SK-N-SH treated with all-trans-retinoic acid at 6 μM for 48 hours (cell line): ENCODE measurements around the gene ATG2A.

ENCODE experiments used
- ATAC-seq: fragments of 200-7000 bp; cut with Tn5 transposase; 3 replicates; pipeline ENCODE4 v1.9.1; 2020; ENCODE audit warnings: mild to moderate bottlenecking, moderate library complexity
- BACH2 ChIP-seq: fragments of 250-450 bp; sonication (Bioruptor Pico); IDR thresholded peaks from 2 replicates; pipeline ENCODE4 v1.9.0; 2021; ENCODE audit warnings: mild to moderate bottlenecking, borderline replicate concordance
- ESRRG ChIP-seq: fragments of 250-450 bp; sonication (Bioruptor Pico); IDR thresholded peaks from 2 replicates; pipeline ENCODE4 v1.6.1; 2021; ENCODE audit warnings: mild to moderate bottlenecking
- GLIS3 ChIP-seq: fragments of 250-450 bp; sonication (Bioruptor Pico); IDR thresholded peaks from 2 replicates; pipeline ENCODE4 v1.5.0; 2020; ENCODE audit warnings: mild to moderate bottlenecking, moderate library complexity
- ISL1 ChIP-seq: fragments of 250-450 bp; sonication (Bioruptor Pico); IDR thresholded peaks from 2 replicates; pipeline ENCODE4 v2.1.2; 2022; ENCODE audit warnings: mild to moderate bottlenecking, moderate library complexity
- OSR1 ChIP-seq: fragments of 250-450 bp; sonication (Bioruptor Pico); IDR thresholded peaks from 2 replicates; pipeline ENCODE4 v1.8.0; 2022; ENCODE audit warnings: moderate library complexity, mild to moderate bottlenecking, inconsistent platforms
- RARB ChIP-seq: fragments of 250-450 bp; sonication (Bioruptor Pico); IDR thresholded peaks from 2 replicates; pipeline ENCODE4 v1.8.0; 2021; ENCODE audit warnings: mild to moderate bottlenecking, moderate library complexity
- SNAI2 ChIP-seq: fragments of 250-450 bp; sonication (Bioruptor Pico); IDR thresholded peaks from 2 replicates; pipeline ENCODE4 v1.5.0; 2020; ENCODE audit warnings: mild to moderate bottlenecking, moderate library complexity
- TCF4 ChIP-seq: fragments of 250-450 bp; sonication (Bioruptor Pico); IDR thresholded peaks from 2 replicates; pipeline ENCODE4 v1.8.0; 2021; ENCODE audit warnings: mild to moderate bottlenecking, moderate library complexity, borderline replicate concordance
- TOX ChIP-seq: fragments of 250-450 bp; sonication (Bioruptor Pico); IDR thresholded peaks from 2 replicates; pipeline ENCODE4 v1.8.0; 2021; ENCODE audit warnings: mild to moderate bottlenecking, moderate library complexity, borderline replicate concordance
- ZC3H10 ChIP-seq: fragments of 250-450 bp; sonication (Bioruptor Pico); IDR thresholded peaks from 2 replicates; pipeline ENCODE4 v1.5.1; 2021; ENCODE audit warnings: mild to moderate bottlenecking, moderate library complexity
- ZFP3 ChIP-seq: fragments of 250-450 bp; sonication (Bioruptor Pico); IDR thresholded peaks from 2 replicates; pipeline ENCODE4 v1.5.0; 2020; ENCODE audit warnings: mild to moderate bottlenecking, moderate library complexity
- ZFP30 ChIP-seq: fragments of 450-650 bp; formaldehyde crosslinking; IDR thresholded peaks from 2 replicates; pipeline ENCODE4 v1.5.0; 2022; ENCODE audit warnings: mild to moderate bottlenecking, moderate library complexity
- ZNF565 ChIP-seq: fragments of 450-650 bp; formaldehyde crosslinking; conservative IDR thresholded peaks from 2 replicates; pipeline ENCODE4 v1.5.0; 2020; ENCODE audit warnings: low read depth, mild to moderate bottlenecking, moderate library complexity
- ZNF70 ChIP-seq: fragments of 450-650 bp; formaldehyde crosslinking; IDR thresholded peaks from 2 replicates; pipeline ENCODE4 v1.5.0; 2020; ENCODE audit warnings: mild to moderate bottlenecking, moderate library complexity
- ZNF8 ChIP-seq: fragments of 450-650 bp; formaldehyde crosslinking; IDR thresholded peaks from 2 replicates; pipeline ENCODE4 v1.5.0; 2020; ENCODE audit warnings: mild to moderate bottlenecking, moderate library complexity
- TF ChIP-seq, protein P1 (sequence below): fragments of 250-450 bp; sonication (Bioruptor Pico); IDR thresholded peaks from 2 replicates; pipeline ENCODE4 v1.8.0; 2020; ENCODE audit warnings: mild to moderate bottlenecking, moderate library complexity, borderline replicate concordance
- TF ChIP-seq, protein P2 (sequence below): fragments of 250-450 bp; sonication (Bioruptor Pico); IDR thresholded peaks from 2 replicates; pipeline ENCODE4 v1.5.1; 2020; ENCODE audit warnings: low read depth, mild to moderate bottlenecking, moderate library complexity
- TF ChIP-seq, protein P3 (sequence below): fragments of 250-450 bp; sonication (Bioruptor Pico); IDR thresholded peaks from 2 replicates; pipeline ENCODE4 v1.5.1; 2021; ENCODE audit warnings: mild to moderate bottlenecking, moderate library complexity
- TF ChIP-seq, protein P4 (sequence below): fragments of 250-450 bp; sonication (Bioruptor Pico); IDR thresholded peaks from 2 replicates; pipeline ENCODE4 v1.5.0; 2020; ENCODE audit warnings: mild to moderate bottlenecking, moderate library complexity
- TF ChIP-seq, protein P5 (sequence below): fragments of 250-450 bp; sonication (Bioruptor Pico); IDR thresholded peaks from 2 replicates; pipeline ENCODE4 v1.8.0; 2021; ENCODE audit warnings: low read depth, mild to moderate bottlenecking, moderate library complexity, borderline replicate concordance

ATG2A gene

DNA sequence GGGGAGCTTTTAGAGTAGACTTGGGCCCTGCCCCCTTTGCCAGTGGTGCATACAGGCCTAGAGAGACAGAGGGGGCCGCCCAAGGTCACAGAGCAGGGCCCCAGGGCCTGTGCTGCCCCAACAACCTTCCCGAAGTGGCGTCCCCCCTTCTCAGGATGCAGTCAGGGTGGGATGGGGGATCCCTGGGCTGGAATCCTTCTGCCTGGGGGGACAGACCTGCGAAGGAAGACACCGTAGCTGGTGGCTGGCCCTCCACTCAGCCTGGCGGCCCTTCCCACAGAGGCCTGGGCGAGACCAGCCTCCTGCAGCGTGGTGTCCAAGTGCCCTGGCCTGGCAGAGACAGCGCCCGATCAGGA, 24.2 kb downstream of the ATG2A start:
- no peak for TF ChIP-seq ZNF565
- no peak for TF ChIP-seq ZNF8
- no peak for TF ChIP-seq ZFP30 (CRISPR knock-in tag)
- TF ChIP-seq OSR1 (CRISPR knock-in tag), result no peak
- no peak for TF ChIP-seq ESRRG (CRISPR knock-in tag)
- no peak for TF ChIP-seq ISL1 (CRISPR knock-in tag)
- no peak for TF ChIP-seq BACH2 (CRISPR knock-in tag)
- TF ChIP-seq, protein P1, sequence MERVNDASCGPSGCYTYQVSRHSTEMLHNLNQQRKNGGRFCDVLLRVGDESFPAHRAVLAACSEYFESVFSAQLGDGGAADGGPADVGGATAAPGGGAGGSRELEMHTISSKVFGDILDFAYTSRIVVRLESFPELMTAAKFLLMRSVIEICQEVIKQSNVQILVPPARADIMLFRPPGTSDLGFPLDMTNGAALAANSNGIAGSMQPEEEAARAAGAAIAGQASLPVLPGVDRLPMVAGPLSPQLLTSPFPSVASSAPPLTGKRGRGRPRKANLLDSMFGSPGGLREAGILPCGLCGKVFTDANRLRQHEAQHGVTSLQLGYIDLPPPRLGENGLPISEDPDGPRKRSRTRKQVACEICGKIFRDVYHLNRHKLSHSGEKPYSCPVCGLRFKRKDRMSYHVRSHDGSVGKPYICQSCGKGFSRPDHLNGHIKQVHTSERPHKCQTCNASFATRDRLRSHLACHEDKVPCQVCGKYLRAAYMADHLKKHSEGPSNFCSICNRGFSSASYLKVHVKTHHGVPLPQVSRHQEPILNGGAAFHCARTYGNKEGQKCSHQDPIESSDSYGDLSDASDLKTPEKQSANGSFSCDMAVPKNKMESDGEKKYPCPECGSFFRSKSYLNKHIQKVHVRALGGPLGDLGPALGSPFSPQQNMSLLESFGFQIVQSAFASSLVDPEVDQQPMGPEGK (CRISPR knock-in tag), result no peak
- no peak for ATAC-seq

DNA sequence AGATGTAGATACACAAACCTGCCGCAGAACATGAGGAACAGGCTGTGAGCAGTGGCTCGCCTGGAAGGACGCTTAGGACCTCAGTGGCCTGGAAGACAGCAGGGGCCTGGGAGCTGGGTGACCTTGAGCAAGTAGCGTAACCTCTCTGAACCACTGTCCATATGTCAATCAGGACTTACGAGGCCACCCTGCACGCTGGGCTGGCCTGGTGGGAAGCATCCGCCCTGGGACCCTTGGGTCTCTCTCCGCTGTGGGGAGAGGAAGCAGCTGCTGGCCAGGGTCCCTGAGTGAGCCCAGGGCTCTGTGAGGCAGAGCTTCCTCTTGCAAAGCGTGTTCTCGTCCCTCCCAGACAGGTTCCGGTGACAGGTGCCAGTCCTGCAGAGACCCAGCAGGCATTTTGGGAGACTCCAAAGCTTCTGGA, 24.6 kb downstream of the ATG2A start:
- no peak for TF ChIP-seq ZNF8
- TF ChIP-seq, protein P2, sequence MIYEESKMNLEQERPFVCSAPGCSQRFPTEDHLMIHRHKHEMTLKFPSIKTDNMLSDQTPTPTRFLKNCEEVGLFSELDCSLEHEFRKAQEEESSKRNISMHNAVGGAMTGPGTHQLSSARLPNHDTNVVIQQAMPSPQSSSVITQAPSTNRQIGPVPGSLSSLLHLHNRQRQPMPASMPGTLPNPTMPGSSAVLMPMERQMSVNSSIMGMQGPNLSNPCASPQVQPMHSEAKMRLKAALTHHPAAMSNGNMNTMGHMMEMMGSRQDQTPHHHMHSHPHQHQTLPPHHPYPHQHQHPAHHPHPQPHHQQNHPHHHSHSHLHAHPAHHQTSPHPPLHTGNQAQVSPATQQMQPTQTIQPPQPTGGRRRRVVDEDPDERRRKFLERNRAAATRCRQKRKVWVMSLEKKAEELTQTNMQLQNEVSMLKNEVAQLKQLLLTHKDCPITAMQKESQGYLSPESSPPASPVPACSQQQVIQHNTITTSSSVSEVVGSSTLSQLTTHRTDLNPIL (CRISPR knock-in tag), result no peak
- TF ChIP-seq ZNF565, result no peak
- TF ChIP-seq, protein P3, sequence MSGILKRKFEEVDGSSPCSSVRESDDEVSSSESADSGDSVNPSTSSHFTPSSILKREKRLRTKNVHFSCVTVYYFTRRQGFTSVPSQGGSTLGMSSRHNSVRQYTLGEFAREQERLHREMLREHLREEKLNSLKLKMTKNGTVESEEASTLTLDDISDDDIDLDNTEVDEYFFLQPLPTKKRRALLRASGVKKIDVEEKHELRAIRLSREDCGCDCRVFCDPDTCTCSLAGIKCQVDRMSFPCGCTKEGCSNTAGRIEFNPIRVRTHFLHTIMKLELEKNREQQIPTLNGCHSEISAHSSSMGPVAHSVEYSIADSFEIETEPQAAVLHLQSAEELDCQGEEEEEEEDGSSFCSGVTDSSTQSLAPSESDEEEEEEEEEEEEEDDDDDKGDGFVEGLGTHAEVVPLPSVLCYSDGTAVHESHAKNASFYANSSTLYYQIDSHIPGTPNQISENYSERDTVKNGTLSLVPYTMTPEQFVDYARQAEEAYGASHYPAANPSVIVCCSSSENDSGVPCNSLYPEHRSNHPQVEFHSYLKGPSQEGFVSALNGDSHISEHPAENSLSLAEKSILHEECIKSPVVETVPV (CRISPR knock-in tag), result no peak
- TF ChIP-seq, protein P4, sequence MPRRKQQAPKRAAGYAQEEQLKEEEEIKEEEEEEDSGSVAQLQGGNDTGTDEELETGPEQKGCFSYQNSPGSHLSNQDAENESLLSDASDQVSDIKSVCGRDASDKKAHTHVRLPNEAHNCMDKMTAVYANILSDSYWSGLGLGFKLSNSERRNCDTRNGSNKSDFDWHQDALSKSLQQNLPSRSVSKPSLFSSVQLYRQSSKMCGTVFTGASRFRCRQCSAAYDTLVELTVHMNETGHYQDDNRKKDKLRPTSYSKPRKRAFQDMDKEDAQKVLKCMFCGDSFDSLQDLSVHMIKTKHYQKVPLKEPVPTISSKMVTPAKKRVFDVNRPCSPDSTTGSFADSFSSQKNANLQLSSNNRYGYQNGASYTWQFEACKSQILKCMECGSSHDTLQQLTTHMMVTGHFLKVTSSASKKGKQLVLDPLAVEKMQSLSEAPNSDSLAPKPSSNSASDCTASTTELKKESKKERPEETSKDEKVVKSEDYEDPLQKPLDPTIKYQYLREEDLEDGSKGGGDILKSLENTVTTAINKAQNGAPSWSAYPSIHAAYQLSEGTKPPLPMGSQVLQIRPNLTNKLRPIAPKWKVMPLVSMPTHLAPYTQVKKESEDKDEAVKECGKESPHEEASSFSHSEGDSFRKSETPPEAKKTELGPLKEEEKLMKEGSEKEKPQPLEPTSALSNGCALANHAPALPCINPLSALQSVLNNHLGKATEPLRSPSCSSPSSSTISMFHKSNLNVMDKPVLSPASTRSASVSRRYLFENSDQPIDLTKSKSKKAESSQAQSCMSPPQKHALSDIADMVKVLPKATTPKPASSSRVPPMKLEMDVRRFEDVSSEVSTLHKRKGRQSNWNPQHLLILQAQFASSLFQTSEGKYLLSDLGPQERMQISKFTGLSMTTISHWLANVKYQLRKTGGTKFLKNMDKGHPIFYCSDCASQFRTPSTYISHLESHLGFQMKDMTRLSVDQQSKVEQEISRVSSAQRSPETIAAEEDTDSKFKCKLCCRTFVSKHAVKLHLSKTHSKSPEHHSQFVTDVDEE (CRISPR knock-in tag), result no peak
- TF ChIP-seq, protein P1 (CRISPR knock-in tag), result no peak
- TF ChIP-seq ZC3H10 (CRISPR knock-in tag), result no peak
- no peak for TF ChIP-seq GLIS3 (CRISPR knock-in tag)
- TF ChIP-seq TOX (CRISPR knock-in tag), result no peak
- TF ChIP-seq ZNF70 (CRISPR knock-in tag), result no peak
- TF ChIP-seq ISL1 (CRISPR knock-in tag), result no peak
- TF ChIP-seq, protein P5, sequence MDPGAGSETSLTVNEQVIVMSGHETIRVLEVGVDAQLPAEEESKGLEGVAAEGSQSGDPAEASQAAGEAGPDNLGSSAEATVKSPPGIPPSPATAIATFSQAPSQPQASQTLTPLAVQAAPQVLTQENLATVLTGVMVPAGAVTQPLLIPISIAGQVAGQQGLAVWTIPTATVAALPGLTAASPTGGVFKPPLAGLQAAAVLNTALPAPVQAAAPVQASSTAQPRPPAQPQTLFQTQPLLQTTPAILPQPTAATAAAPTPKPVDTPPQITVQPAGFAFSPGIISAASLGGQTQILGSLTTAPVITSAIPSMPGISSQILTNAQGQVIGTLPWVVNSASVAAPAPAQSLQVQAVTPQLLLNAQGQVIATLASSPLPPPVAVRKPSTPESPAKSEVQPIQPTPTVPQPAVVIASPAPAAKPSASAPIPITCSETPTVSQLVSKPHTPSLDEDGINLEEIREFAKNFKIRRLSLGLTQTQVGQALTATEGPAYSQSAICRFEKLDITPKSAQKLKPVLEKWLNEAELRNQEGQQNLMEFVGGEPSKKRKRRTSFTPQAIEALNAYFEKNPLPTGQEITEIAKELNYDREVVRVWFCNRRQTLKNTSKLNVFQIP, result no peak
- no peak for TF ChIP-seq ZFP3 (CRISPR knock-in tag)
- TF ChIP-seq RARB (CRISPR knock-in tag), result no peak
- TF ChIP-seq SNAI2, result no peak
- ATAC-seq, result no peak

DNA sequence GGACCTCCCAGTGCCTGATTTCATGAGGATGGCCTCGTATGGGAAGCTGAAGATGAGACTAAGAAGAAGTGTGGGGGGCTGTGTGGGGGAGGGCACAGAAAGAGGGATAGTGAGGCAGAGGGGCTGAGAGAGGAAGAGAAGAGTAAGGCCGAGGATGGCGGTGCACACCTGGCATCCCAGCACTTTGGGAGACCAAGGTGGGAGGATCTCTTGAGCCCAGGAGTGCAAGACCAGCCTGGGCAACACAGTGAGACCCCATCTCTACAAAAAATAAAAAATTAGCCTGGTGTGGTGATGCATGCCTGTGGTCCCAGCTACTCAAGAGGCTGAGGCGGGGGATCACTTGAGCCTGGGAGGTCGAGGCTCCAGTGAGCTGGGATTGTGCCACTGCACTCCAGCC, 25.1 kb downstream of the ATG2A start:
- no peak for ATAC-seq
- TF ChIP-seq ZNF565 (no peak), TCF4 (CRISPR knock-in tag) (no peak), ZNF70 (CRISPR knock-in tag) (no peak)
